ENCODE results near the gene CPSF4L.
A peak's percentile ranks its signal among the peaks of the same experiment; 100 is the strongest.
"Not testable (repeated sequence)": the region's sequence is repeated elsewhere in the genome, so short reads cannot be mapped to it uniquely, and the experiment has no call there.

The CPSF4L gene

DNA sequence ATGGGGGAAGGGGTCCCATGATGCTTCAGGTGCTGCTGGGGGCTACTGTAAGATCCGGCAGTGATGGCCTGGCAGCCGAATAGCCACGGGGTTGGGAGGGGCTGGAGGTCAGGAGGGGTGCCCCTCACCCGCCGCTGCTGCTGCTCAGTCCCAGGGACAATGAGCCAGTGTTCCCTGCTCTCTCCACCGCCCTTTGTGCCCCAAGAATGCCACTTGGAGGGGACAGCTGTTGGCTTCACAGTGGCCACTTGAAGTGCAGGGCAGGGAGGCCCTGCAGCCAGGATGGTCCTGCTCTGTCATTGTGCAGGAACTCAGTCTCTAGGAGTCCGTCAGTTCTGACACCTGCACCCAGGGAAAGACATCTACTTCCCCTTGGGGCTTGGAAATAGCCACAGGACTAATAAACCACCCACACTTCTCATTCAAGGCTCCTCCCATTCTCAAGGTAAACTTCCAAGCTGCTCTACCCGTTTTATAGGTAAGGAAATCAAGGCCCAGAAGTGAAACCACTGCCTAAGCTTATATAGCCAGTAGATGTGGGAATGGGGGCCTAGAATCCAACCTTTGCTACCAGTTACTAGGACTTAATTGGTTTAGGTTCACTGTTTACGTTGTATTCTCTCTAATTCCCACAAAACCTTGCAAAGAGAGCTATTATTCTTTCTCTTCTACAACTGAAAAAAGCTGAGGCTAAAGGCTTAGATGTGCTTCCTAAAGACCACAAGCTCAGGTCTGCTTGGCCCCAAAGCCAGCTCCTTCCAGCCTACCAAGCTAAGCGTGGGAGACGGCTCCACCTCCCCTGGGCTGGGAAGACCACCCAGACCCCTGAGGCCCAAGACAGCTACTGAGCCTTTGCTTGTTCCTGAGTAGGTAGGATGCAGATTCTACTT, 6.2 kb upstream of the CPSF4L start:
- no peak for DNase-seq

DNA sequence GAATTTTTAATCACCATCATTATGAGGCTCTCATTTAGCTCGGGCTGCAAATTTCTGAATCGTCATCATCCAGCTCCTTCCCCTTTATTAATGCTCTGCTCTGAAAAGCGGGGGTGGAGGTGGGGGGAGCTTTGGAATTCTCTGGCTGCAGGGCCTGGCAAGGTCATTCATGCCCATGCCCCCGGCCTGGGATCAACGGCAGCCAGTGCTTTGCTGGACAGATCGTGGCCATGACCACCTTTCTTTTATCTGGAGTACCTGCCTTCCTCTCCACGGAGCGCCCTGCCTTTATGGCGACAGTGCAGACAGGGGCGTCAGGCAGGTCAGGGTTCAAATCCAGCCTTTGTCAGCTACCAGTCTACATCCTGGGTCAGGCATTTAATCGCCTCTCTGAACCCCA, 5.1 kb upstream of the CPSF4L start:
- no peak for DNase-seq

DNA sequence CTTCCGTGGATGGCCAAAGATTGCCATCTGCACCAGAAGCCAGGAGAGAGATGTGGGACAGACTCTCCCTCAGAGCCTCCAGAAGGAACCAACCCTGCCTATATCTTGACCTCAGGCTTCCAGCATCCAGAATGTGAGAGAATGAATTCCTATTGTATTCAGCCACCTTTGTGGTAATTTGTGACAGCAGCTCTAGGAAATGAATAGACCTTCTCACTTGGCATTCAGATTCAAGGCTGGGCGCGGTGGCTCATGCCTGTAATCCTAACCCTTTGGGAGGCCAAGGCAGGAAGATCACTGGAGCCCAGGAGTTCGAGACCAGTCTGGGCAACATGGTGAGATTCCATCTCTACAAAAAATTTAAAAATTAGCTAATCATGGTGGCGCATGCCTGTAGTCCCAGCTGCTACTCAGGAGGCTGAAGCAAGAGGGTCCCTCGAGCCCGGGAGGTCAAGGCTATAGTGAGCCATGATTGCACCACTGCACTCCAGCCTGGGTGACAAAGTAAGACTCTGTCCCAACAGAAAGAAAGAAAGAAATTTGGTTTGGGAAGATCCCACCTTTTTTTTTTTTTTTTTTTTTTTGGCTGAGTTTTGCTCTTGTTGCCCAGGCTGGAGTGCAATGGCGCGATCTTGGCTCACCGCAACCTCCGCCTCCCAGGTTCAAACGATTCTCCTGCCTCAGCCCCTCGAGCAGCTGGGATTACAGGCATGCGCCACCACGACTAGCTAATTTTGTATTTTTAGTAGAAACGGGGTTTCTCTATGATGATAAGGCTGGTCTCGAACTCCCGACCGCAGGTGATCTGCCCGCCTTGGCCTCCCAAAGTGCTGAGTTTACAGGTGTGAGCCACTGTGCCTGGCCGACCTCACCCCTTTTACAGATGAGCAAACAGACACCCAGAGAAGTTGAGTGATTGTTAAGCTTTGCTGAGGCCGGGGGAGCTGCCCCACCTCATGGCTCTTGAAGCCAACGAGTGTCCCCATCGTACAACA, 4.3 kb upstream of the CPSF4L start:
- no peak for DNase-seq

DNA sequence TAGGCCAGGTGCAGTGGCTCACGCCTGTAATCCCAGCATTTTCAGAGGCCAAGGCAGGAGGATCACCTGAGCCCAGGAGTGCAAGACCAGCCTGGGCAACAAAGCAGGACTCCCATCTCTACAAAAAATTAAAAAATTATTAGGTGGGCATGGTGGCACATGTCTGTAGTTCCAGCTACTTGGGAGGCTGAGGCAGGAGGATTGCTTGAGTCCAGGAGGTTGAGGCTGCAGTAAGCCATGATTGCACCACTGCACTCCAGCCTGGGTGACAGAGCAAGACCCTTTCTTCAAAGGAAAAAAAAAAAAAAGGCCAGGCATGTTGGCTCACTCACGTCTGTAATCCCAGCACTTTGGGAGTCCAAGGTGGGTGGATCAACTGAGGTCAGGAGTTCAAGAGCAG, 2.8 kb upstream of the CPSF4L start:
- DNase-seq, result not testable (repeated sequence)

DNA sequence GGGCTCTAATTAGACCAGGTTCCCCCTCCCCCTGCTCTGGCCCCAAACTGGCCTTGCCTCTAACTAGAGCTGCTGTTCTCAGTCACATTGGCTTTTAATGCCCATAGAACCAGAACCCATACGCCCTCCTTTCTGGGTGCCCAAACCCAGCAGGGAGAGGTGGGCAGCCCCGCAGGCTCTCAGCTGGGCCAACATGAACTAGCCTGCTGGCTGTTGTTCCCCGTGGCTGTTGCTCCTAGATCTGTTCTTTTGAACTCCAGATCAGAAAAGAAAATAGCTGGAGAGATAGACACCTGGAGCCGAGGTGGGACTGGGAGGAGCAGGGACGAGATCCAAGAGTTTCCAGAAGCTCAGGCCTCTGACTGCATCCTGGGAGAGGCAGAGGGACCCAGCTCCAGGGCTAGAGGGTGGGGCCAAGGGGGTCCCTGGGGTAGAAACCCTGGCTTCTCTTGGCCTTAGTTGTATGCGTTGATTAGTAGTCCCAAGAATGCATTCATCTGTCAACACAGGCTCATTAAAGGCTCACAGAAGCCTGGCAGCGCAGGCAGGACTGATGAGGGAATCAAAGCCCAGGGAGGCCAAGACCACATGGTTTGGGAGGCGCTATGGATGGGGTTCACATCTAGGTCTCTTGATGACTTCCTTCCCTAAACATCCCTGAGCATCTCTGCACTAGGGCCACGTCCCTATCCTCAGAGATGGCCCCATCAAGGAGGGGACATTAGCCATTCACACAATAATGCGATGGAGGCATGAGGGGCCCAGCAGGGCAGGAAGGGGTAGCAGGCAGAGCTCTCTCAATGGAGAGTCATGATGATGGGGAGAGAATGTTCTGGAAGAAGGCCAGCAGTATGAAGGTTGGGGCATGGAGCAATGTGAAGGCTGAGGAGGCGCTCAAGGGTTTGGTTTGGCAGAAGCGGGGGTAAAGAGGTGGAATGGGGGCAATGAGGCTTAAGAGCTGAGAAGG, 1.3 kb upstream of the CPSF4L start:
- no peak for DNase-seq

DNA sequence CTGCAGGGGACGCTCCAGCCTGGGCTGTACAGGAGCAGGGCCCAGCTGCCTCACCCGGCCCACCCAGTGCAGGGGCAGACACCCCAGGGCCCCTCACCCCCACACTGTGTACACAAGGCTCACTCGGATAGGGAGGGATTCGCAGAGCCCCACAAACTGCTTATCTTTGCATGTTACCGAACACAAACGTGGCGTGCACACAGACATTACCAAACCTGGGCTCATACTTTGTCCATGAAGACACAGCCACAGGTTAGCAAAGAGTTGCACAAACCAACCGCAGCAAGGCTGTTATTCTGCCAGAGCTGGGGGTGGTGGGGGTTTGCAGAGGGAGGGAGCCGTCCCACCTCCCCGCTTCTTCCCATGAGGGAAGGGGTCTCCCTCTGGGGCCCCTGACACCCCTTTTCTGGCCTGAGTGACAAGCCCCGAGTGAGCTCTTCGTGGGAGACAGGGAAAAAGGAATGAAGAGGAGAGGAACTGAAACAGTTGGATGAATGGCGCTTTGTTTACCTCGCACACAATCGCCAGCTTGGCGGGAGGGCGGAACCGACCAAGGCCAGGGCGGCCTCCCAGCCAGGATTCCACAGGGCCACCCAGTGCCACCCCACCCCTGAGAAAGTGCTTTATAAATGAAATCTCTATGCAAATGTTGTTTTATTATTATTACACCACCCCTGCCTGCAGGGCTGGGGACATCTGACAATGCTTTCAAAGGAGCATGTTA, 434 bp upstream of the CPSF4L start:
- no peak for DNase-seq

DNA sequence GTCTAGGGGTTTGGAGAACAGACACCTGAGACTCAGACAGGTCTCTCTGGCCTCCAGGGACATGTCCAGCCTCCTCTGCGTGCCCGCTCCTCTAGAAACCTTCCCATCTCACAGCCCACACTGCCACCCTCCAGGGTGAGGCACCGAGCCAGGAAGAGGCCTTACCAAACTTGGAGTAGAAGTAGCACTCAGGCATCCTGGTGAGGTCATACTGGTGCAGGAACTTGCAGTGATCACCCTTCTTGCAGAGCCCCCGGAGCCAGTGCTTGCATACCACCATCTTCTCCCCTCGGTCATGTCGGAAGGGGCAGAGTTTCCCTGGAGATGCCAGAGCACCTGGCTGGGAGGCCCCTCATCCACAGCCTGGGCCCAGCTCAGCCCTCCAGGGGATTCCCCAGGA, 4.2 kb downstream of the CPSF4L start:
- DNase-seq, result no peak

DNA sequence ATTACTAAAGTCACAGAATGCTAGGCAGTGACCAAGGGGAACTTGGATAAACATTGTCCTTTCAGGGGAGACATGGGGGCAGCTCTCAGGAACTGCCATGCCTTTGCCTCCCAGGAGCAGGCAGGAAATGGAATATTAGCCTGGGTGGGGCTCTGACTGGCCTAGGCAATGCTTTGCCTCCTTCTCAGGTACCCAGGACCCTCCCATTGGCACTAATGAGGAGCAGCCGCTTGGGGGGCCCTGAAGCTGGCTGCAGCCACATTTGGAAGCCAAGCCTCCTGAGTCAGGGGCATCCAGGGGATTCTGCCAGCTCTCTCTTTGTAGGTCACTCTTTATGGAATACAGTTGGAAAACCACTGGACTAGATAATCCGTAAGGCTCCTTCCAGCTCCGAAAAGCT, 5.5 kb downstream of the CPSF4L start:
- no peak for DNase-seq

DNA sequence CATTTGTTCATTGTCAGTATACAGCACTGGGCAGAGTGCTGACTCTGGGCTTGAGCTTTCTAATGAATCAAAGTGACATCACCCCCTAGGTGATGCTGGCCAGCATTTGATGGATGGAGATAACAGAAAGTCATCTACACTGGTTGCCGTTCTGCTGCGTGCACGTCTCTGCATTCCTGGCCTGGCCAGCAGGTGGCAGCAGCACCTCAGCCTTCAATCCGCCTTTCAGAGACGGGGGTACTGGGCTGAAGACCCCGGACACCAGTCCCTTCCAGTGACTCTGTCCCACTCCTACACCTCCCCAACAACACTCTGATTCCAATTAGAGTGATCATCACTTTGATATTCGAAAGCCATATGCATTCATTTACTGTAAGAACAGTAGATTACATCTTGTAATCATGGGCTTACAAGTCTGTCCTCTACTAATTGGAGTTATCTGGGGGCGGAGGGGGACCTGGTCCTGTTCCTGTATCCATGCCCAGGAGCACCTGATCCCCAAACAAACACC, 6.0 kb downstream of the CPSF4L start:
- DNase-seq, result no peak

DNA sequence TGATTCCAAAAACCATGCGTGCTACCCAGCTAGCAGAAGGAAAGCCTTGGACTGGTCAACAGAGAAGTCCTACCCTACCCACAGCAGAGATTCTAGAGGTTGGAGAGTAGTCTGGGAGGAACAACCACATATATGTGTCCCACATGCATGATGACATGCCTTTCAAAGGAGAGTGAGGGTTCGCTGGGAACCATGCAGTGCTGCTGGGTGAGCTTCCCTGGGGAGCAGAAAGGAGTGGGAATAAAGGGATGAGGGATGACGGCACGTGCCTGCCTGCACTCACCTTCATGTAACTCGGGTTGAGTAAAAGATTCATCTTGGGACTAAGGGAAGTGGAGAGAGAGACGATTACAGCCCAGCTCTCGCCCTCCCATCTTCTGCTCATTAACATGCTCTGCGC, 9.8 kb downstream of the CPSF4L start:
- no peak for DNase-seq

DNA sequence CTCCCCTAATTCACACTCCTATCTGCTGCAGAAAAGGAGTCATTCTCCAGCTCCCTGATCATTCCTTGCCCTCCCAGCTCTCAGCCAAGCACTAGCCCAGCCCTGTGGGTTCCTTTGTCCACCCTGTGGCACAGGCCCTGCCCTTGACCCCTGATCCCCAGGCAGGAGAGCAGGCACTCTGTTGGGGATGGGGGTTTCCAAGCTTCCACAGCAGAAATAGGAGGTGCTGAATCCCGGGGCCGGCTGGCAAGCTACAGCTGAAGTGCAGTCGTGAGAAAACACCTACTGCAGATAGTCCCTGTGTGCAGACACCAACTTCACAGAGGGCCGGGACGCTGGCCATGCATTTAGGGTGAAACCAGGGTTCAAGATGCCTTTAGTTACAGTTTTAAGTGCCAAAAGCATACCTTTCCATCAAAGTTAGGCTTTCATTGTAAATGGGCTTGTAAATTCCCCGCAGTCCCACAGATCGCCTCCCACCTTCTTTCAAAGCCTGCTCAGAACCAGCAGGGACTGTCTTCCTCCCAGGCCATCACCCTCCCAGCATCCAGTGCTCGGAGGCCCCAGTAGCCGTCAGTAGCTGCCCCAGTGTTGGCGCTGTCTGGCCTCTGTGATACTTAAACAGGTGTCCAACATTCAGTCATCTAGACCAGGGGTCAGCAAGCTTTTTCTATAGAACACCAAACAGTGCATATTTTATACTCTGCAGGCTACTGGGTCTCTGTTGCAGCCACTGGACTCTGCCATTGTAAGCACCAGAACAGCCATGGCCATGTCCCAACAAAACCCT, 10.6 kb downstream of the CPSF4L start:
- DNase-seq, result no peak

DNA sequence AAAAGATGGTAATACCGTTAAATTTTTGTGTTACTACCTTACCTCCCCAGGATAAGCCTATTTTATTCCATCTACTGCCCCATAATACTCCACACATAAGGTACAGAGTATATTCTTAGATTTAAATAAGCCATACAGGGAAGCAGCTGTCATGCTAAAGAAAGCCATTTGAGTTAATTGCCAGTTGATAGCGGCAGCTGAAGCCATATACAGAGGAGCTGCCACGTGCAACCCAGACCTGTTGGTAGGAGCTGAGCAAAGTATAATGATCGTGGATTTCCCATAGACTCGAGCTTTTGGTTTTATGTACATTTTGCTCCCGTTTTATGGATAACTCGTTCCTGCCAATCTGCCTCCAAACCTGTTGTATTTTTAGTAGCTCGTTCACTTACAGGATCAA, 12.0 kb downstream of the CPSF4L start:
- peak; percentile 85 for DNase-seq

DNA sequence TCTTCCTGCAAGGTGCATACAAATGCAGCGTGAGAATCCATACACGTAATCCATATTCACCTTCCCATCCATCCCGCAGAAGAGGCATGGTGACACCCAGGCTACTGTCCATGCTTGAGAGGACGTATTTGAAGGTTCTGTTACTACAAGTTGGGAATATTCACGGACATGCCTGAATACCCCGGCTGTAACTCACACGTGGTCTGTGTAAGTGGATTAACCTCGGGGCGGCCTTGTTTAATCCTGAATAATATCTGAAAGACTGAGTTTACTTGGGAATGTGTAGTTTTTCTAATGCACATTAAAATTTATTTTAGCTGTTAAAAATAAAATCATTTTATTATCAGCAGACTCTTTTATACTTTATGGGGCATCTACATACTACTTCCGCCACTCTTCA, 13.1 kb downstream of the CPSF4L start:
- DNase-seq, result peak; percentile 36

DNA sequence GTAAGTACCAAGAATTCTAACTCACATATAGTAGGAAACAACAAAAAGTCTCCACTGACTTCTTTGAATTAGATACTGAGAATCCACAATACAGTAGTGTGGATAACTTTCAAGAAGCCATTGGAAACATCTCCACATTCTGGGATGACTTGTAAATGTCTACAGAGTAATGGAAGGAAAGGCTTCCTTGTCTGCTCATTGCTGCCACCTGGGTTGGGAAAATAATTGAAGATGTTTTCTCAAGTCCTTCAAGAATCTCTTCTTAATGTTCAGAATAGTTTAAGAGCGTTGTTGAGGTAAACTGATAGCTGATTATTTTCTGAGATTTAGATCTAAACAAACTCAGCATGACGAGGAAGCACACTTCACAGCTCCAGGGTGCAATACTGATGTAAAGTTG, 14.0 kb downstream of the CPSF4L start:
- DNase-seq, result no peak

DNA sequence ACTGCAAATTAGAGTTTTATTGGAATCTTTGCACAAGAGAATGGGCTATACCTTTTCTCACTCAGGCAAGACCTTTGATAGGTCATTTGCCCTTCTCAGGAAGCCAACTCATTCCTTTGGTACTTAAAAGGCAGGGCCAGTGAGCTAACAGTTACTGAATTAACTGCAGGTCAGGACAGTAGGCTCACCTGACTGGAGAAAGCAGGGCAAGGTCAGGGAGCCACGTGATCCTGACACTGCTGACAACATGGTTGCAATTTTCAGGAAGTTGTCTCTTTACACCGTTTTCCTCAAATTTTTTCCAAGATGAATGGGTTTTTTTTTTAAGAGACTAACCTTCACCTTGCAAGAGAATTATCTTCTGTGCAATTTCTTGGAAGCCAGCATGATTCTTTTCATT, 21.1 kb downstream of the CPSF4L start:
- no peak for DNase-seq

DNA sequence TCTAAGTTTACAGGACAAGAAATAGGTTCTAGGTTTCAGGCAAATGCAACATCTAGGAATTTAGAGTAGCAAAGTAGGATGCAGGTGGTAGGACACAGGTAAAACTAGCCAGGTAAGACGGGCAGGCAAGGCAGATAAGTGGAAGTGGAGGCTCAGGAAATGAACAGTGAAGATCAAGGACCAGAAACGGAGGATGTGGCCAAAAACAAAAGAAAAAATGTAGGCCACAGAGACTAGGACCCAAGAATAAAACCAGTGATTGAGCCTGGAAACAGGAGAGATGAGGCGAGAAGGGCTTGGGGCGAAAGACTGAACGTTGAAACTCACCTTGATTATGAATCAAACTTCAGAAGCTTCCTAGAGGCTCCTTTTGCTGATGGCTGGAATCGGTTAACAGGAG, 24.0 kb downstream of the CPSF4L start:
- DNase-seq, result no peak

DNA sequence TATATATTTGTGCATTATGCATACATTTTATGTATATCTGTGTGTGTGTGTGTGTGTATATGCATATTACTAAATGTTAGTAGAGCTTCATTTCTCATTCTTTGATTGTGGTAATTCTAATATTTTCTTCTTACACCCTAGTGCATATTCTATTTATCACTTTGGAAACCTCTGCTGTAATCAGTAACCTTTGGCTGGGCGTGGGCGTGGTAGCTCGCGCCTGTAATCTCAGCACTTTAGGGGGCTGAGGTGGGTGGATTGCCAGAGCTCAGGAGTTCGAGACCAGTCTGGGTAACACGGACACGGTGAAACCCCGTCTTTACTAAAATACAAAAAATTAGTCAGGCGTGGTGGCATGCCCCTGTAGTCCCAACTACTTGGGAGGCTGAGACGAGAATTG, 26.9 kb downstream of the CPSF4L start:
- DNase-seq, result no peak

DNA sequence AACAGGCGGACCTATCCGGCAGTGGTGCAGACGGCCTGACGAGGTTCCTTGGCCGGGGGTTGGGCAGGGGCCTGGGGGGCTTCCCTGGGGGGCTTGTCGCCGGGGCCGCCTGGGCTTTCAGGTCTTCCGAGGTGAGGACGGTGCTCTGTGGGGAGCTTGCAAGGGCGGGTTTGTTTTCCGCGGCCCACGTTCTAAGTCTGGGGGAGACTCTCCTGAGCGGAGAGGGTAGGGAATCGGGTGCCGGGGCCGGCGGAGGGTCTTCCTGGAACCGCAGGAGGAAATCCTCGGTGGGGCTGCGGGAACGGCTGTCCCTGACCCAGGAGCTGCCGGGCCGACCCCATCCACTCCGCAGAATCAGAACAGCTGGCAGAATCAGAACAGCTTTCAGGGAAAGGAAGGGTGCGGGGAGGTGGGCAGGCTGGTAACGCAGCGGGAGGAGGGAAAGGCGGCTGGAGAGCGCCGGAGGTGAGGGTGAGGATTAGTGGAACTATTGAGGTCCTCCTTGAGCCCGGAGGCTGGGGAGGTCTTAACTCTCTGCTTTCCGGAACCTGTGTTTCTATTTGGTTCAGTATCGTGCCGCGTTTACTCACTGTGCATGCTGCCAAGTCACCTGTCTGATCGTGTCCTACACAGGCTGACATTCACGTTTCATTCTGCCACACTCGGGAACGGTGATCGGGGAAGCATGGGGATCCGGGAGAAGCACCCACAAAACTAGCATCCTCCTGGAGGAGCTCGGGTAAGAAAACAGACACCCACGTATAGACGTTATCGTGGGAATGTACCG, 28.9 kb downstream of the CPSF4L start:
- no peak for DNase-seq

DNA sequence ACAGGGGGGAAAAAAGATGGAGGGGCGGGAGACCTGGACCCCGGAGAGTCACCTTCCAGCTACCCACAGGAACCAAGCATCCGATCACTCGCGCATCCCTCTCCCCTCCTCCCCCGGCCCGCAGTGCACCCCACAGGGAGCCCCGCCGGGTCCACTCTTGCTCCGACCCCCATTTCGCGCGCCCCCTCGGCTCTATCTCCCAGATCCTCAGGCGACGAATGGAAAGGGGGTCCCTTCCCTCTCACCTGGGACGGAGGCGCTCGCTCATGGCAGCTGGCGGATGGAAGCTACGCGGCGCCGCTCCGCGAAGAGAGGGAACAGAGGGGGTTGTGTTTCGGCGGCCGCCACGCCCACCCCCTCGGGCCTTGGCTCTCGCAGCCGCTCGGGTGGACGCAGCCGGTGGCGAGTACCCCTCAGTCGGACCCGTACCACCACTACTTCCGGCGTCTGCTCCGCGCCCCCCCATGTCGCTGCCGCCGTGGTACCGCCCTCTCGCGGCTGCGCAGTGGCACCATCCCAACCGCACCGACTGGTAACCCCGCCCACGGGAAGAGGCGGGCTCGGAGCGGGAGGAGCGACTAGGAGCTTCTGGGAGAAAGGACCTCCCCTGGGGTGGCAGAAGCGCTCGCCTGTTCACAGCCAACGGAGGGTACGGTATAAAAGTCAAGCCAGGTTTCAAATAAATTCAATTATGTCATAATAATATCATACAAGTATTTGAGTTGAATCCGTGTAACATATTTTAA, 29.7 kb downstream of the CPSF4L start:
- peak; percentile 96 for DNase-seq
